Left ventricle myocardium superior (tissue), 1 donor: ENCODE measurements around the gene ALDOA. TPM values are rescaled to one million over a fixed set of nuclear protein-coding genes. Genes with fewer than 3 reads are reported as not detected.
"Not testable (repeated sequence)": the region's sequence is repeated elsewhere in the genome, so short reads cannot be mapped to it uniquely, and the experiment has no call there.

Experiments
- ATAC-seq: fragments of 200-7000 bp; cut with Tn5 transposase; one replicate; pipeline ENCODE4 v1.9.1; 2020; ENCODE audit warnings: mild to moderate bottlenecking, moderate library complexity
- DNase-seq: peaks from one replicate; pipeline ENCODE4 v3.0.0-alpha.2; 2020
- intact Hi-C: fragments of 100-400 bp; cut with micrococcal nuclease; formaldehyde crosslinking; loops from one replicate; pipeline ENCODE4 v1.11.0; 2022
- total RNA-seq: library from RNA; stranded (reverse); fragmentation: NEBNext Ultra II Directional; extraction: Animal tissue kit (Norgen Biotek cat#: 25700); gene quantifications from one replicate; pipeline ENCODE4 v1.2.1, GENCODE V29; 2021
- donor health status: DM: no; HTN: yes; CAD: no; lungs with severe emphysema.

ALDOA gene
- total RNA-seq, 1 donor from 2014 or later = 4,258 TPM

DNA sequence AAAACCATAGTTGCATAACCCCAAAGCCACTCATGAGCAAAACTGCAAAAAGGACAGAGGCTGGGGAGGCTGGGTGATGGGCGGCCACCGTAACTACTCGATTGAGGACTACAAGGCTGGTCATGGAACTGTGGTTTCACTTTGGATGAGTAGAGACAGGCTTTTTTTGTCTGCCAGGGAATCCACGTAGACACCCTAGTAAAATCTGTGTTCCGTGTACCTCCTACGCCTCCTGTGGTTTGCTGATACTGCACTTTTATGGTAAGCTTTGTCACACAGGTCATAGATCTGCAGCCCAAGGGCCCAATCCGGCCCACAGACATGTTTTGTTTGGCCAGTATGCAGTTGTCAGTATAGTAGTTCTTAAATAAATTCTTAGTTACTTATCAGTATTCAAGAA, 32.3 kb upstream of the ALDOA start:
- ATAC-seq (no peak), DNase-seq (no peak)
- intact Hi-C loops = no loop called here

GRCh38 chr16:30040221-30040620, 25.3 kb upstream of the ALDOA start:
- ATAC-seq (no peak), DNase-seq (no peak)
- intact Hi-C loops = no loop called here

GRCh38 chr16:30040690-30041089, 24.9 kb upstream of the ALDOA start:
- ATAC-seq, DNase-seq, intact Hi-C loops: not testable (repeated sequence)

GRCh38 chr16:30041841-30042240, 23.7 kb upstream of the ALDOA start:
- intact Hi-C loops = no loop called here

GRCh38 chr16:30046178-30046577, 19.4 kb upstream of the ALDOA start:
- intact Hi-C loops = no loop called here

More at GRCh38 chr16:30041841-30042240, 23.7 kb upstream of the ALDOA start:
- no peak for DNase-seq
- ATAC-seq = no peak

GRCh38 chr16:30046588-30046987, 19.0 kb upstream of the ALDOA start:
- DNase-seq = no peak
- intact Hi-C loops = no loop called here
- no peak for ATAC-seq

More at GRCh38 chr16:30046178-30046577, 19.4 kb upstream of the ALDOA start:
- DNase-seq (no peak), ATAC-seq (no peak)

DNA sequence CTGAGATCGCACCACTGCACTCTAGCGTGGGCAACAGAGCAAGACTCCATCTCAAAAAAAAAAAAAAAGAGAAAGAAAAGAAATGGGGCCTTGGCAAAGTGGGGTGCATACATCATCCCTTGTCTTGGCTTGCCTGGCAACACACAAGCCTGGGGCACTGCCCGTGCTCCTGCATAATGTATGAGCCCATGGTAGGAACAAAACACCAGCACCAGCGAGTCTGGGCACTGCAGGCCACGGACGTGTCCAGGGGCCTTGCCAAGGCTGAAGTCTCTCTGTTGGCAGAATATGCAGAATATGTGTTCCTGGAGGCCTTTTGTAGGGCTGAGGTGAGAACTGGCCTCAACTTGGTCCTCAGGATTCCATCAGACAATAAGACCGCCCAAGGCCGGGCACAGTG, 15.7 kb upstream of the ALDOA start:
- intact Hi-C loops = no loop called here
- no peak for ATAC-seq
- DNase-seq = no peak

DNA sequence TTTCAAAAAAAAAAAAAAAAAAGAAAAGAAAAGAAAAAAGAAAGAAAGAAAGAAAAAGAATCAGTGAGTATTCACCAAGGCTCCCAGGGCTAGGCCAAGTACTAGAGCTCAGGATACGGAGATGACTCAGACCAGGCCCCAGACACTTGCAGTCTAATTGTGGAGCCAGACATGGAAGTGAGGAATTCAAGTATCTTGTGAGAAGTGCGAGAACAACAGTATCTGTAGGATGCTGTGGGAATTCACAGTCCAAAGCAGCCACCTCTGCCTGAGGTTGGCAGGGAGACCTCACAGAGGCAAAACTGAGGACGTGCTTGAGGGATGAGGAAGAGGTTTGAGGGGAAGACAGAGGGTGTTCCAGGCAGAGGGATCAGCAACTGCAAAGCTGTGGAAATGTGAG, 14.0 kb upstream of the ALDOA start:
- ATAC-seq (no peak), DNase-seq (no peak)
- intact Hi-C loops = no loop called here

DNA sequence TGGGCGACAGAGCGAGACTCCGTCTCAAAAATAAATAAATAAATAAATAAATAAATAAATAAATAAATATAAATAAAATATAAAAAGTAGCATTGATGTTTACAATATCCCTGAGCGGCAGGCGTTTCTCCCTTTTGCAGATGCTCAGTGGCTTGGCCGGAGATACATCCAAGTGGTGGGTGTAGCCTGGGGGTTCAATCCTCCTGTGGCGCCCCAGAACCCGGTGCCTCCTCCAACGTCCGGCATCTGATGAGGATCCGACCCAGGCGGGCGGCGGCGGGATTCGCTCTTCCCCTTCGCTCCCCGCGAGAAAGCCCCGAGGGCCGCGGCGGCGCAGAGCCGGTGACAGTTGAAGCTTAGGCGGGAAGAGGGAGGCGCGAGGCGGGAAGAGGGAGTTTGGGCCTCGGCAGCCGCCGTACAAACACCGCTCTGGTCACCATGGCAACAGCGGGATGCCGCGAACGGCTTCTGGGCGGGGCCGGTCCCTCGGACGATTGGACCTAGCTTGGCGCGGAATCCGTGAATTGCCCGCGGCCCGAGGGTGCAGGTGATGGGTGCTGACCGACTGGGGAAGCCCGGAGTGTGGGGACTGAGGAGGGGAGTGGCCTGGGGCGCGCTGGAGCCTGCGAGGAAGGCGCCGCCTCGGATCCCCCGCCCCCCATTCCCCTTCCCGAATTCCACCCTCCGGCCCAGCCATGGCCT, 12.7 kb upstream of the ALDOA start:
- intact Hi-C loops = no loop called here
- peak; percentile 96 for DNase-seq

GRCh38 chr16:30053376-30054015, 12.1 kb upstream of the ALDOA start:
- ATAC-seq (peak; percentile 27), DNase-seq (no peak)
- intact Hi-C loops = no loop called here

More for the DNA sequence above, 12.7 kb upstream of the ALDOA start:
- ATAC-seq = peak; percentile 96

GRCh38 chr16:30054451-30054850, 11.1 kb upstream of the ALDOA start:
- intact Hi-C loops = no loop called here
- no peak for DNase-seq
- ATAC-seq = no peak

DNA sequence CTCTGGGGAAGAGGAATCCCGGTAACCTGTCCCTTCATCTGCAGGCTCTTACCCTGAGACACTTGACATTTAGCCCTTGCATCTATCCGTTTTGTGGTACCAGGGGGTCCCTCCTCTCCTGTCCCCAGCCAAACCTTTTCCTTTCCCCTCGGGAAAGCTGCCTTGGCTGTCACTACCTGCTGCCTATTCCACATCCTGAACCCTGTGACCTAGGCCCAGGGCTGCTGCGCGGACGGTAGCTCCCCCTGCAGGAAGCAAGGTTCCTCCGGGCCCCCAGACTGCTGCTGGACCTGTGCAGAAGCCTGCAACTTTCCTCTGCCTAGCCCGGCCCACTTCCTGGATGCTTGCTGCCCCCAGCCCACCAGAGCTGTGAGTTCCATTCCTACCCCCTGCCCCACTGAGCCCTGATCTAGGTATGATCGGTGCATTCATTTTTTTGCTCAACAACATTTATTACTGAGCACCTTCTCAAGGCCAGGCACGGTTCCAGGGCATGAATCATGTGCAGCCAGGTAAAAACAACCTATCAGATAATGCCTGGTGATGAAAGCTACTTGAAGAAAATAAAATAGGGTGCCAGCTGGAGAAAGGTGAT, 10.5 kb upstream of the ALDOA start:
- ATAC-seq (no peak), DNase-seq (no peak)
- intact Hi-C loops = no loop called here

DNA sequence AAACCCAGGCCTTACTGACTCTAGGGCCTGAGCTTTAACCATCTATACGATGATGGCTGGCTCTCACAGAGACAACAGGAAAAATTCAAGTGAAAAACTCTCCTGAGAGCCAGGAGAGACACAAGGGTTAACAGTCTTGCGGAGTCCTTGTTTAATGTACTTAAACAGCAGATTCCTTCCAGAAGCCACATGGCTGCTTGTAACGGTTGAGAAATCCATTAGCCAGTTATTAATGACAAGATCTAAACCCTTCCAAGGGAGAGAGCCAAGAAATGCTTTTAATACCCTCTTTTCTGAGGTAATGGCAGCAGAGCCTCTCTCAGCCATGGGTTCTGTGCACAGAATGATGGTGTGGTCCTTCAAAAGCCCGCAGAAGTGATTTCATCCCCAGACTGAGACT, 5.2 kb upstream of the ALDOA start:
- intact Hi-C loops = no loop called here
- ATAC-seq (no peak), DNase-seq (no peak)

DNA sequence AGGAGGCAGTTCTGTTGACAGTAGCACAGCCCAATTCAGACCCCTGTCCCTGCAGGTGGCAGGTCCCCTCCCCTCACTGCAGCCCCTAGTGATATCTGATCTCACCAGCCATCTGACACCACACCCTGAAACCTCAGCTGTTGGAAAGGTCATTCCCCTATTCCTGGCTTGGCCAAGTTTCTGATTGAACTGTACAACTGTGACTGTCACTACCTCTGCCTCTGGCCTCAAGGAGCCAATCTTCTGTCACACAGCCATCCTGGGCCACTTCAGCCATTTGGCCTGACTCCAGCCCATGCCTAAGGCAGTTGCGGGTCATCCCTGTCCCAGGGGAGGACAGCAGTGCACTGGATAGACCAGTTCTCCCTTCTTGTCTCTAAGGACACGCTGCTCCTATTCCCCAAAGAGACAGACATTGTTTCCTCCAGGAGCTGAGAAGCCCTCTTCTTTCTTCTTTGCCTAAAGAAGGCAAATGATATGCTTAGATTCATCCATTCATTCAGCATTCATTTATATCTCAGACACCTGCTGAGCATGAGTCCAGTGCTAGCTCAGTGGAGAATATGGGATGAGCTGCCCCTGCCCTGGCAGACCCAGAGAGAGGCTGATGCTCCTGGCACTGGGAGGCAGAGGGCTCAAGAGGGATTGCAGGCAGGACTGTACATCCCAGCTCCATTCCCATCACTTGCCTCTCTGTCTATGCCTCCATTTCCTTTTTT, 4.6 kb upstream of the ALDOA start:
- DNase-seq (peak; percentile 66), ATAC-seq (no peak)
- intact Hi-C loops = no loop called here

DNA sequence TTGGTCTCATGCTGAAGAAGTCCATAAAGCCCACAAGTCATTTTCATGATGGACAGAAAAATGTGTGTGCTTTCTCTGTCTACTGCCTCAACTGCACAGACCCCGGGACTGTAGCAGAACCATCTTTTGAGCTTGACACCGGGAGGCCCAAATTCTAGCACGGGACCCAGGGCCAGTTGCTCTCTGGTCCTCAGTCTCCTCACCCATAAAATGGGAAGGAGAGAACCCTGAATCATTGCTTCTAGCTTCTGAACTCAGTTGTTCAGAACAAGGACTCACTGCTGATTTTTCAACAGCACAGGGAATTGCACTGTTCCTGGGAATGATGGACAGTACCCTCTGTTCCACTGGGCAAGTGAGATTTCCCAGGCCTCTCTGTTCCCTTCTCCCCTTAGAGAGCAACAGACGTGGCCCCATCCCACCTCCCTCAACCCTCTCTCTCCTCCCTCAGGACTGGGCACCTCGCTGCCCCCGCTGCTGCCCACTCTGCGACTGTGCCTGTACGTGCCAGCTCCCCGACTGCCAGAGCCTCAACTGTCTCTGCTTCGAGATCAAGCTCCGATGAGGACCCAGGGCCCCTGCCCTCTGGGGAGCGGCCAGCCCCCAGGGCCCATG, 2.2 kb upstream of the ALDOA start:
- no peak for DNase-seq
- intact Hi-C loops = no loop called here
- ATAC-seq = no peak

DNA sequence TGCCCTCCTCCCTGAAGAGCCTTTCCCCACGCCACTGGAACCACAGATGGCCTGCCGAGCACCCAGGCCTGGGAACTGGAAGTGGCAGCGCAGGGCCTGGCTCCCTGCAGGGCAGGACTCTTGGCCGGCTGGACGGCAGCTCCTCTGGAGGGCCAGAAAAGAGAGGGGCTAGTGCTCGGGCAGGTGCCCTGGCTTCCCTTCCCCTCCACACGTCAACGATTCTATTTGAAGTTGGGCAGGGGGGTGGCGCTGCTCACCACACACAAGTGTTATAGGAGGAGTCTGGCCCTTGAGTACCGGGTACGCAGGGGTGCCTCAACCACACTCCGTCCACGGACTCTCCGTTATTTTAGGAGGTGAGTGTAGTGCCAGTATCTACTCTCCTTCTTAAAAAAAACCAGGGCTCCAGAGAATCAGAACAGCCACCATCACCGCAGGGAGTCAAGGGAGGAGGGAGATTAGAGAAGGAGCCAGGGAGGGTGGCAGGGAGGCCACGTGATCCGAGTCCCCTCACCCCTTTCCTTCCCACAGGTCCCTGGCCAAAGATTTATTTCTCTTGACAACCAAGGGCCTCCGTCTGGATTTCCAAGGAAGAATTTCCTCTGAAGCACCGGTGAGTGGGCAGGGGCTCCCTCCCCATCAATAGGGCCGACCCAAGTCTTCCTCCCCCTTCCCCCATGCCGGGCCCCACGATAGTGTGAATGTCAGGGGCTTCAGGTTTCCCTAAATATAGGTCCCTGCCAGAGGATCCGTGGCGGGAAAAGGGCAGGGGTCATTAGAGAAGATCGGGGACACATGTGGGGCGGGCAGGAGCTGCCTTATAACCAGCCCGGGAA, 1.4 kb upstream of the ALDOA start:
- DNase-seq (peak; percentile 88), ATAC-seq (peak; percentile 60)
- intact Hi-C loops = no loop called here

- DNase-seq = no peak
- intact Hi-C loops = no loop called here
- ATAC-seq = peak; percentile 2
Observed at GRCh38 chr16:30064729-30065101, 845 bp upstream of the ALDOA start.

DNA sequence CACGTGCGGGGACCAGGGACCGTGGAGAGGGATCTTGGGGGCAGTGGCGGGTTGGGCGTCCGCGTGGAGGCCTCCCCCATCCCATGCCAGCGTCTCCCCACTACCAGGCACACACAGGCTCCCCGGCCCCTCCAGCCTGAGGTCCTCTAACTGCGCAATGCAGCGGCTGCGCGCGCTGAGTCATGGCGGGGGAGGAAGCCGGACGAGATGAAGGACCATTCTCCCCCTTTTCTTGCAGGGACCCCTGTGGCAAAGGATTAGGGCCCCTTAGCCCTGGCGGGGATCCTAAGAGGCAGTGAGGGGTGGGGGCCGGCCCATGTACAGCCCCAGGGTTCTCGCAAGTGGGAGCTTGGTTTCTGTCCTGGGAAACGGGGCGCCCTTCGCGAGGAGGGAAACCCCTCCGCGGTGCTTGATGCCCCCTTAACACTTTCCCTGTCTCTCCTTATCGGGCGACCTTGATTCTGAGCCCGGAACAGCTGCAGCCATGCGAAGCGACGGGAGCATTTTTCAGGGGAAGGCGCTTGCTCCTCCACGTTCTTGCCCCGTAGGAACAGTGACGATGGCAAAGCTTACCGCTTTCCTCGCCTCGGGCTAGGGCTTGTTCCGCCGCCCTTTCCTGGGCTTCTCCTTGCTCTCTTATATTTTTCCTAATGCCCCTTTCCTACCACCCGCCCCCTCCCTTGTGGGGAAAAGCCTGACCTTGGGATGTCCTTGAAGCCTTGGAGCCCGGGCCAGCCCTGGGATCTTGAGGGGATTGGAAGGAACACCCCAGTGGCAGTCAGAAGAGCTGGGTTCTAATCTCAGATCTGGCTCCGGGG, 592 bp downstream of the ALDOA start:
- DNase-seq = peak; percentile 42
- ATAC-seq = peak; percentile 0
- intact Hi-C loops = no loop called here
